NCI-H146 treated with DMSO at 0.1 percent for 48 hours (cell line): ENCODE data around the gene BOD1.
A peak's percentile ranks its signal among the peaks of the same experiment; 100 is the strongest.

ENCODE experiments used
- DNase-seq: peaks from one replicate; lab custom pipeline; 2025; ENCODE audit not compliant: unreplicated experiment; lab: John Stamatoyannopoulos, UW

BOD1 gene

DNA sequence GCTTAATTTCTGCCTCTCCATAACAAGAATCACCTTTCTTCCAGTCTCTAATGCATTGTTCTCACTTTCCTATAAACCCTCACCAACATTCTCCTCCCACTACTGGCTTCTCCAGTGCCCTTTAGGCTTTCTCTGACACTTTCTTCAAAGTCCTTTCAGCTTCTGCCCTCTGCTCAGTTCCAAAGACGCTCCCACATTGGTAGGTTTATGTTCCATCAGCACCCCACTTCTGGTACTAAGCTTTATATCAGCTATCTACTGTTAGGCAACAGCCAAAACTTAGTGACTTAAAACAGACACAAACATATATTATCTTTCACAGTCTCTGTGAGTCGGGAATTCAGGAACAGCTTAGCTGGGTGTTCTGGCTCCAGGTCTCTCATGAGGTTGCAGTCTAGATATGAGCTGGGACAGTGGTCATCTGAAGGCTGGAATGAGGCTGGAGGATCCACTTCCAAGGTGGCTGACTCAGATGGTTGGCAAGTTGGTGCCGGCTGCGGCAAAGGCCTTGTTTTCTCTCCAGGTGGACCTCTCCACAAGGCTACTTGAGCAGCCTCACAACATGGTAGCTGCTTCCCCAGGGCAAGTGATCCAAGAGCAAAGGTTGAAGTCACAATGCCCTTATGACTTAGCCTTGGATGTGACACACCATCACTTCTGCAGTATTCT, 37.4 kb downstream of the BOD1 start:
- DNase-seq: no peak

DNA sequence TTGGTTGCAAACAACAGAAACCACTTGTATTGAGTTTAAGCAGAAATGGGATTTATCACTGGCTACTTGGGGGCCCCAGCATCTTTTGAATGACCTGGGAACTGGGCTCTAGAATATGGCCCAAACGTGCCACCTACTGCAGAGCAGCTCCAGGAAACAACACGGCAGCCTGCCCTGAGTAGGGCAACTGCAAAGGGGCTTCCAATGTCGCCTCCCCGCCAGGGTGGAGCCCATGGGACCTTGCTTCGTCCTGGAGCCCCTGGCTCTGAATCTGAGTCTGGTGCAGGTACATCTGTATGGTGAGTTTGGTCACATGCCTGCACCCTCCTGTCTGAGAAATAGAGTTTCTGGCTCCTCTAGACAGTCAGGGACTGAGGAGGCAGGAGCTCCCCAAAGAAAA, 38.6 kb downstream of the BOD1 start:
- no peak for DNase-seq

DNA sequence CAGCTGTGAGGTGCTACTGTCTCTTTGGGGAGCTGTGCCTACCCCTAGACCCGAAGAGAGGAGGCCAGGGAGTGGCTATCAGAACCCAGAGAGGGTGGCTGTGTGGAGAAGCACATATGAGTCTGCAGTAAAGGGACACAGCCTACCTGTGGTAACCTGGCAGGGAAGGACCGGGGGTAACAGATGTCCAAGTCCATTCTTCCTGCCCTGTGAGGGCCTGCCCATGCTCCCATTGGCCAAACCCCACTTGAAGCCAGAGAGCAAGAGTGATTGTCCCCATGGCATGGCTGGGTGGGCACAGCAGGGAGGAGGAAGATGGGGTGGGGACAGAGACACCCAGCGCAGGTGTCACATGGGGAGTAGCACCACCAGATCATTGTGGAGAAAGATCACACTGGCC, 39.3 kb downstream of the BOD1 start:
- DNase-seq: no peak

DNA sequence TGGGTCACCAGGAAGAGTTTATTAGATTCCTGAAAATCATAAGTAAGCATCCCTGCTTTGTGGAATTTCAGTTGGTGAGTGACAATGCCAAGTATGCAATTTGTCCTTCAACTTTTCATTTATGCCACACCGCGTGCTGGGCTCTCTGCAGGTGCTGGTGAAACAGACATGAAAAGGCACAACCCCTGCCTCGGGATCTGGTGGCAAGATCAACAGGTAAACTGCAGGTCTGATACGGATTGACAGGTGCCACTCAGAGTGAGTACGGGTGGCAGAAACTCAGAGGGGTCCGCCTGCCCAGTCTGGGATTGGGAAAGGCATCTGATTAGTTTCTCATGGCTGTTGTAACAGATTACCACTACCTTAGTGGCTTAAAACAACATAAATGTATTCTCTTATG, 40.5 kb downstream of the BOD1 start:
- no peak for DNase-seq

DNA sequence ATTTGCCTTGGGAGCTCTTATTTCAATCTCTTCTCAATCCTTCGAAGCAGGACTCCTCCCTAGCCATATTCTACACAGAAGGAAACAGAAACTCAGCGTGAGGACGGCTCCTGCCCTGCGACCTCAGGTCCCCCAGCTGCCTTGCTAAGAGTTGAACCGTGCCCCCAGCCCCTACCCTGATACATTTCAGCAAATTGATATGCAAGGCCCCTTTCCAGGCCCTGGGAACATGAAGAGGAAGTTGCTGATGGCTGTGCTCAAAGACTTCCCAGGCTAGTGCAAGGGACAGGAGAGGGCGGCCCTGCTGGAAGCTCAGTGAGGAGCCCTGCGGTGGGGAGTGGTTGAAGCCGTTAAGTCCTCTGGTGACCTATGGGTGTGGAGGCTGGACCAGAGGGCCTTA, 41.5 kb downstream of the BOD1 start:
- DNase-seq: no peak

DNA sequence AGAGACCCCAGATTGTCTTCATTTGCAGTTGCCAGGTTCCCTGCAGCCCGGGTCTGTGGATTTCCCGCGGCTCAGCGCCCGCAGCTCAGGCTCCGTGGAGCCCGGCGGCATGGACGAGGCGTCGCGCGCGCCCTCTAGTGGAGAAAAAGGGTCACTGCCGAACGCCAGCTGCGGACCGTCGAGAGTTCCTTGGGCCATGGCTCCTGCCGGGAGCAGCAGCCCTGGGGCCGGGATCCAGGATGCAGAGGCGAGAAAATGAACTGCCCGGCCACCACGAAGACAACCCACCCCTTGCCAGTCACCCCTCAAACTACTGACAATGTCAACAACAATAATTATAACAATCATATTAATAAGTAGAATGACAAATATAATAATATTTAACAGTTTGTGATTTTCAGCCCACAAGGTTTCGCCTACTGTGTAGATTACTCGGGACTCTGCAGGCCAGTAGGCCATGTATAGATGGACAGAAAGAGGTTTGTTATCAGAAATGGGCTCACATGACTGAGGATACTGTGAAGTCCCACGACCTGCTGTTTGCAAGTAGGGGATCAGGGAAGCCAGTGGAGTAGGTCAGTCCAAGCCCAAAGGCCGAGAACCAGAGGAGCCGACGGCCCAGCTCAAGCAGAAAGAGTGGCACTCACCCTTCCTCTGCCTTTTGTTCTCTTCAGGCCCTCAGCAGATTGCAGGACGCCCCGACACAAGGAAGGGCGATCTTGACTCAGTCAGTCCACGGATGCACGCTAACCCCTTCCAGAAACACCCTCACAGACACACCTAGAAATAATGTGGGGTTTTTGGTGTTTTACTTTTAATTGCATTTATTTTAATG, 43.1 kb downstream of the BOD1 start:
- DNase-seq: peak; percentile 4

DNA sequence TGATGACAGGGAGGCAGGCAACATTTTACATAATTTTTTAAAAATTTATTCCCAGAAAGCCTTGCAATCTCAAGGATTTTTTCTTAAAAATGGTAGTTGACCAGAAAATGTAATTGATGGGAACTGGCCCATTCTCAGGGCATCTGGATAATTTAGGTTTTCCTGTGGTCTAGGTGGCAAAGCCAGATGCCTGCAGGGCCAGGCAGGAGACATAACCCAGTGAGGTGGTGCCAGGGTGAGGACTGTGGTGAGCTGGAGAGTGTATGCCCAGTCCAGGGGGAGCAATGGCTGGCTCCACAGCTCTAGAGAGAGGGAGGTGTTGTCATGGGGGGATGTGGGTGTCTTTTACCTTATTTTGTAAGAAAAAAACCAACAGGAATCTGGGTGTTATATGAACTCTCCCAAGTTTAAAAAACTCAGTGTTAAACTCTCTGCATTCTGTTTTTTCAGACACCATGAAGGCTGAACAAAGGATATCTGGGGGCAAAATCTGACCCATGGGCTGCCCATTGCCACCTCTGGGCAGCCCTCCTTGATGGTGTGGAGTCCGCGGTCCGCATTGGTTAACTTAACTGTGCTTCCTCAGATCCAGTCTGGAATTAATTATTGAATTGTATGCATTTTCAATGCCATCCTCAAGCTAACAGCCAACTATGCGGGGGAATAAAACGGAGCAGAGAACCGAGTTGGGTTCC, 43.9 kb downstream of the BOD1 start:
- DNase-seq: no peak

DNA sequence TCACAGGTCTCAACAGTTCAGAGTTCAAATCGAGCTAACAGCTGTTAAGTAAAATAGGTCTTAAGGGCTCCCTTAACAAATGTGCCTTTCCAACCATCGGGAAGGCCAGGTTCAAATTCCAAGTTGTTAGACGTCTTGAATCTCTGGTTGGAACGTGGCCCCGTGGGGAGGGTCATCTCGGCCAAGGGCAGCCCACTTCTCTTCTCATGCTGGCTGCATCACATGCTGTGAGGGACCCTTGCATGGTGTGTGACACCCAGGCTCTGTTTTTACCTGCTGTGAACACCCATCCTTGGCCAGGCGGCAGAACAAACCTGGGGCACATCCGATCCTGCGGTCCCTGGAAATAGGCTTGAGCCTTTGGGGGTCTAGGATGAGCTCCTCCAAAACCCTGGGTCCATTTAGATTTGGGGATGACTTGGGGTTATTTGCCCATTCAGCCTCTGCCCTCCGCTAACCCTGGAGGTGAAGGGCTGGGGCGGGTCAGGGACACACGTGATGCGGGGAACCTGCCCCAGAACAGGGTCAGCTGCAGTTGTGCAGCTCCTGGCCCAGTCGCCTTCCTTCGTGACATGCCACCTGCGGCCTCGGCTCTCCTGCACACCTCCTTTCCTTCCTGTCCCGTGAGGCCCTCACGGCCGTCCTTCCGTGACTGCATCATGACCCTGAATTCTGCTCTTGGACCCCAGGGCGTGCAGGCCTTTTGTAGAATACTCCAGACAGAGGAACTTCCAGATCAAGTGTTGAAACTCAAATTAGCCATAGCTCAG, 45.9 kb downstream of the BOD1 start:
- DNase-seq: no peak

DNA sequence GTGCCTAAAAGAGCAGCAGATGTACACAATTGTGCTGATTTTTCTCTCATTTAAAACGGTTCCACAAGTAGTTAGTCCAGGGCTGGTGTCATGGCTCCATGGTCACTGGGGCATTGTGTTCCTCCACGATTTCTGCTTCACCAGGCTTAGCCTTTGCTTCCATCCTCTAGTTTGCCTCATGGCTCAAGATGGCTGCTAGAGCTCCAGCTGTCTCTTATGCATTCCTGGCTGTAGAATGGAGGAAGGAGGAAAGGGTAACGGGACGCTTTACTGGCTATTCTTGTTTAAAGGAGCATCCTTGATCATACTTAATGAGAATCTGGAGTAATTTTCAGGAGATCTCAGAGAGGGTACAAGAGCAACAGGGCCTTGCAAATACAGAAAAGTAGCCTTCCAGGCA, 47.7 kb downstream of the BOD1 start:
- no peak for DNase-seq

DNA sequence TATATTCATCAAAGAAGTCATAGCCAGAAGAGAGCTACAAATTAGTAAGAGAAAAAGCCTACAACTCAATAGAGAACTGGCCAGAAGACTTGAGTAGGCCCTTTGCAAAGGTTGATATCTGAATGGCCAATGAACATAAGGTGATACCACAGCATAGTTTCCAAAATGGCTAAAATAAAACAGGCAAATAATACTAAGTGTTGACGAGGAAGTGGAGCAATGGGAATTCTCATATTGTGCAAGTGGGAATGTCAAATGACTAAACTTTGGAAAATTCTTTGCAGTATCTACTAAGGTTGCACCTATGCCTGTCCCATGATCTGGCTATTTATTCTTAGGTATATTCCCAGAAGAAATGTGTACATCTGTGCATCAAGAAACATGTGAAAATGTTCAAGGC, 48.3 kb downstream of the BOD1 start:
- DNase-seq: no peak

DNA sequence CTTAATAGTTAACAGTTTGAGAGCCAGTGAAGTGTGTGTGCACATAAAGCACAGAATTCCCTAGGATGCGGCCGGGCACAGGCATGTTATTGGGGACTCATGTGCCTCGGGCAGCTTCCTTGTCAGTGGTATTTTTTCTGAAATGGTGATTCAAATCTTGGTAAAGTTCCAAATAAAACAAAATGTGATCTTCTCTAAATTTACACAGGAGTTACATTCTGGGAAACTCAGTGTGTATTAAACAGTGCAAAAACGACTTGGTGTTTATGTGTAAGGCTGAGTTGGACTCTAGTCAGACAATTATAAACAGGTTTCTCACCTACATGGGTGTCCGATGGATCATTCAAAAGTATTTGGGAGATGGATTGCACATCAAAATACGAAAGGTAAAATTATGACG, 48.9 kb downstream of the BOD1 start:
- no peak for DNase-seq

DNA sequence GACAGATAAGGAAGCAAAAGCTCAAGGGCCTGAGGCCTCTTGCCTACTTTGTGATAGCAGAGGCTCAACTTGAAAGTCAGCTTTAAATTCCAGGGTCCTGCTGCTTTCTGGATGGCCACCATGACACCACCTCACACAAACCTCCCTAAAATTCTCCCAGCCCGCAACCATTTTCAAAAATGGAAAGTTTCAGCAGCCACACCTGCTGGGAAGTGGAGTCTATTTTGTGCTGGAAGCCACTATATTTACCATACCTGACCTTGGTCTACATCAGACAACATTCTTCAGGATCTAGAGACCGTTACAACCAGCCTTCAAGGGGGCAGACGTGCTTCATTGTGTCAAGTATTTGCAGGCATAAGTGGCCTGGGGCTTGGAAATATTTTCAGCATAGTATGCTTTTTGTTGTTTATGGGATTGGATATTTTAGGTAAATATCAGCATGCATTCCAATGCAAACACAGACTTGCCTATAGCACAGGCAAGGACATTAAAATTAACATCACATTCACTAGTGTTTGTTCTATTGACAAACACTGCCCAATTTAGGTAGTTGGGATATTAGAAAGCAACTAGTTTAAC, 50.9 kb downstream of the BOD1 start:
- DNase-seq: no peak

DNA sequence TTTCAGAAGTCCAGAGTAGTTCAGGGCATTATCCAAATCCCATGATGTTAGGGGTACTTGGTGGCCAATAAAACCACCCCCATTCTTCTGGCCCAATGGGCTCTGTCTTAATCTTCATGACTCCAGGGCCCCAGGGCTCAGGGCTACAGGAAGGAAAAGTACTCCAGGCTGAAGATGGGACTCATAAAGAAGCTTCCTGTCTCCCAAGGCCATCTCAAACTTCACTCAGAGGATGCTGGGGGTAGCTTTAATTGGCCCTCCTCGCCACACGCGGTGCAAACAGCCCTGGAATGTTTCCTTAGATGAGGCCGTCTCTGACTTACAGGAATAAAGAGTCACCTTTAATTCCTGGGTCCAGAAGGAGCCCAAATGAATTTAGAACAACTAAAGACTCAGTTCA, 52.3 kb downstream of the BOD1 start:
- DNase-seq: no peak

DNA sequence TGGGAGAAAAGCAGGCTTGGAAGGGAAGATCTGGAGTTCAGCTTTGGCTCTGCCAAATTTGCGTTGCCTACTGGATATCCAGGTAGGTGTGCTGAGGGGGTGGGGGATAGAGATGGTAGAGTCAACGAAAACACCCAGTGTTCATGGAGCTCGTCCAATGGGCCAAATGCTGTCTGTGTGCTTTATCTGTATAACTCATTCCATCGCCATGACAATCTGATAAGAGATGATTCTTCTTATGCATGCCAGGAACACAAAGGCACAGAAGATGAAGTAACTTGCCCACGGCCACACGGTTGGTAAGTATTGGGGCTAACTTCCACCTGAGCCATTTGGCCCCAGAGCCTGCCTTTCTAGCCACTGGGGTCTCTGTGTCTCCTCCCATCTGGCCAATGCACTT, 53.2 kb downstream of the BOD1 start:
- DNase-seq: no peak

DNA sequence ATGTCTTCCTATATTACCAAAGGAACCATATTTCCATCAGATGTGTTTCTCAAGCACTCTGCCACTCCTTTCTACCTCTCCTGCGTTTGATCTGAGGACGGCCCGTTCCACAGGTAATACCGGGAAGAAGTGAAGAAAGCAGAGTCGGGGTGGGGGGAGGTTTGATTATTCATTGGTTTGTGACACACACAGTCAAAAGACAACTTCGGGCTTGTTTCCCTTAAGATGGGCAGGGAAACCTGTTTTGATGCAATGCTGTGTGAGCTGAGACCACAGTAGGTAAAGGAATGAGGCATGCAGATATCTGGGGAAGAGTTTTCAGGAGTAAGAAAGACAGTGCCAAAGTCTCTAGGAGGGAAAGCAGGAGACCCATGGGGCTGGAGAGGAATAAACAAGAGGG, 54.0 kb downstream of the BOD1 start:
- no peak for DNase-seq
